Prostate gland (tissue), 2 donors: ENCODE measurements around the gene BPIFB6.

Source experiments
- CTCF ChIP-seq, 4 experiments: fragments of 200-600 bp in 2 of 4; fragments of 450-650 bp in 2 of 4; sonication (generic) in 2 of 4; IDR thresholded peaks; 1 replicate in 3 of 4; 2 replicates in 1 of 4; pipeline ENCODE4 v1.5.1; 2016 to 2019; ENCODE audit warnings: antibody characterized with exemption in 4 of 4, mild to moderate bottlenecking in 2 of 4, moderate library complexity in 2 of 4
- POLR2A ChIP-seq: fragments of 450-650 bp; IDR thresholded peaks from one replicate; pipeline ENCODE4 v1.6.1; 2016; ENCODE audit warnings: antibody characterized with exemption, mild to moderate bottlenecking
- POLR2AphosphoS5 ChIP-seq: sonication (generic); formaldehyde crosslinking; IDR thresholded peaks from one replicate; pipeline ENCODE4 v1.6.1; 2017; ENCODE audit warnings: antibody characterized with exemption

GRCh38 chr20:33010674-33011449, 20.6 kb upstream of the BPIFB6 start:
- TF ChIP-seq POLR2AphosphoS5 = no peak
- TF ChIP-seq POLR2A = no peak
- TF ChIP-seq CTCF (IDR thresholded peaks at IDR 0.05) = no peak
